GM18907 (cell line): ENCODE measurements around the gene SLC25A30.
"Not testable (repeated sequence)": the region's sequence is repeated elsewhere in the genome, so short reads cannot be mapped to it uniquely, and the experiment has no call there.

Source experiments
- ATAC-seq: cut with Tn5 transposase; IDR thresholded peaks from one replicate; pipeline ENCODE4 v1.9.1; 2021; ENCODE audit warnings: mild to moderate bottlenecking, moderate library complexity; ENCODE audit not compliant: unreplicated experiment

Gene SLC25A30

GRCh38 chr13:45433381-45433790 lies 15.2 kb upstream of the SLC25A30 start:
- no peak for ATAC-seq

DNA sequence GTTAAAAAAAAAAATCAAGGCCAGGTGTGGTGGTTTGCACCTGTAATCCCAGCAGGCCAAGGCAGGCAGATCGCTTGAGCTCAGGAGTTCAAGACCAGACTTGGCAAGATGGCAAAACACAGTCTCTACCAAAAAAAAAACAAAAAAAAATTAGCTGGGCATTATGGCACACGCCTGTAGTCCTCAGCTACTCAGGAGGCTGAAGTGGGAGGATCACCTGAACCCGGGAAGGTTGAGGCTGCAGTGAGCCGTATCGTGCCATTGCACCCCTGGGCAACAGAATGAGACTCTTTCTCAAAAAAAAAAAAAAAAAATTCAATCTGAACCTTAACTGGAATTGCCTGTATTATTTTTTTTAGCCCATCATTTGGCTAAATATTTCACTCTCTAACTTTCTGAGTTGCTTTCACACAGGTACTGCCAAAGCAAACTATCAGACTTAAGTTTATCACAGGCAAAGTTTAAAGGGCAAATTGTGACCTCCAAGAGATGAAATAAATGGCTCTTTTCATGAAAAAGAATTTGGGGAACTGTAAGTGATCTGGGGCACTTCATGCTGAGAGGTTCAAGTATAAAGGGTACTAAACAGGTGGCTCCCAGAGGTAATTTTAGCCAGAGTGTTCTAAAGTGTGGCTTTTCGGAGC lies 14.7 kb upstream of the SLC25A30 start:
- ATAC-seq = no peak

DNA sequence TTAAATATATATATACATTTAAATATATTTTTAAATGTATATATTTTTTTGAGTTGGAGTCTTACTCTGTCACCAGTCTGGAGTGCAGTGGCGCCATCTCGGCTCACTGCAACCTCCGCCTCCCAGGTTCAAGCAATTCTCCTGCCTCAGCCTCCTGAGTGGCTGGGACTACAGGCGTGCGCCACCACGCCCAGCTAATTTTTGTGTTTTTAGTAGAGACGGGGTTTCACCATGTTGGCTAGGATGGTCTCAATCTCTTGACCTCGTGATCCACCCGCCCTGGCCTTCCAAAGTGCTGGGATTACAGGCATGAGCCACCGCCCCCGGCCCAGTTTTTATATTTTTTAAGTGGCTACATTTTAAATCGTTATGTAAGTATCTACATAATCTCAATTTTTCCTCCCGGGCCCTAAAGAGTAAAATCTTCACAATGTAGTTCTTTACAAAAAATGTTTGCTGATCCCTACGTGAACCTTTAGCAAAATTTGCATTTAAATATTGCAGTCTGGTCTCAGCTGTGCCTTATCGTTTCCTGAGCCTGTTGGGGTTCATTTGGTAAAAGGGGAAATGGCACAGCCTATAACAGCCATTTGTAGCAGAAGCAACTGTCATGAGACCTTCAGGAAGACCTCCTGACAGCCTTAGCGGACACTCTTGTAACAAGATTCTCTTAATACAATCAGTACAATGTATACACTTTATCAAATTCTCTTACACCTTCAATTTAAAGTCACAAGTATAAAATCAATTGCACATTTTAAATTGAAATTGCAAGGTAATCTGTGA lies 8.1 kb upstream of the SLC25A30 start:
- ATAC-seq = not testable (repeated sequence)

DNA sequence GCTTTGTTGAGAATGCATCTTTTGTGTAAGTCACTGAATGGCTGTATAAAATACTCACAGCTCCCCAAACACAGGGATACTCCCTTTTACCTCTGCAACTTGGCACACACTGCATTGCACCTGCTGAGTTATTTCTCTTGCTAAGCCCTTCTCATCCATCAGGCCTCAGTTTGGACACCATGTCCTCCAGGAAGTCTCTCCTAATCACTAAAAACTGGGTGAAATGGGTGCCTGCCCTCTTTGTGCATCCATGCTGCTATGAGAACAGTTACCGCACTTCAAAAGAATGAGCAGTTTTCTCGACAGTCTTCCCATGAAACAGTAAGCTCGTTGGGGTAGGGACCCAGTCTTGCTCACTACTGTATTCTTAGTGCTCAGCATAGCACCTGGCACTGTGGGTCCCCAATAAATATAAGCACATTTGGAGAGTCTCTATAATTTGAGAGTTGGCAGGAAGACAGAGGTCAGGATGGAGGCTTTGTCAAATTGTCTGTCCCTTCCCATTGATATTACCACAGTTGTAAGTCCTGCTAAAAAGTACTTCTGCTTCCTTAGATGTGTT lies 4.6 kb upstream of the SLC25A30 start:
- ATAC-seq = no peak

DNA sequence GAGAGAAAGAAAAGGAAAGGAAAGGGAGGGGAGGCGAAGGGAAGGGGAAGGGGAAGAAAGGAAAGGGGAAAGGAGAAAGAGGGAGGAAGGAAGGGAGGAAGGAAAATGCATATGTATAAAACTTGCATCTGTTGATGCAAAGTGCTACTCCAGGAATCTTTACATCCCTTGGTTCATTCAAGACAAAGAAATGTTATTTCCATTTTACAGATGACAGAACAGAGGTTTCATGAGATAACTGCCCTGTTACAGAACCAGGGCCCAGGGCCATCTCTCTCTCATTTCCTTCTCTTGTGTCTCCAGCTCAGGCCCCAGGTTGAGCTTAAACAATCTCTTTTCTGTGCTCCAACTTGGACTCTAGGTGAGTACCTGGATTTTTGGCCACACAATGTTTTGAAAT lies 1.8 kb upstream of the SLC25A30 start:
- ATAC-seq = no peak

- ATAC-seq = not testable (repeated sequence)
These were observed 1.2 kb upstream of the SLC25A30 start for GRCh38 chr13:45419389-45419788.

- no peak for ATAC-seq
These were observed 1.6 kb downstream of the SLC25A30 start for GRCh38 chr13:45416516-45417128.

DNA sequence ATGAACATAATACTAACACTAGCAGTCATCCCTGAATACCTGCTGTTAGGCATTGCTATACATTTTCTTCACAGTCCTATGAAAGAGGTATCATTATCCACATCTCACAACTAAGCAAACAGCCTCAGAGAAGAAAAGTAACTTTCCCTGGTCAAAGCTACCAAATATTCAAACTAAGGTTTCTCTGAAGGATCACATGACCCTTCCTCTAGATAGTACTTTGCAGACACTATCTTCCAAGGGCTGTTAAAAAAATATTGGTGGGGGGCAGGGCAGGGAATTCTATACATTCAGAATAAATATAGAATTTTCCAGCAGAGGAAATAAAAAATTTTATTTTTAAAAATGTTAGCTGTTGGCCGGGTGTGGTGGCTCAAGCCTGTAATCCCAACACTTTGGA lies 3.1 kb downstream of the SLC25A30 start:
- ATAC-seq = no peak

DNA sequence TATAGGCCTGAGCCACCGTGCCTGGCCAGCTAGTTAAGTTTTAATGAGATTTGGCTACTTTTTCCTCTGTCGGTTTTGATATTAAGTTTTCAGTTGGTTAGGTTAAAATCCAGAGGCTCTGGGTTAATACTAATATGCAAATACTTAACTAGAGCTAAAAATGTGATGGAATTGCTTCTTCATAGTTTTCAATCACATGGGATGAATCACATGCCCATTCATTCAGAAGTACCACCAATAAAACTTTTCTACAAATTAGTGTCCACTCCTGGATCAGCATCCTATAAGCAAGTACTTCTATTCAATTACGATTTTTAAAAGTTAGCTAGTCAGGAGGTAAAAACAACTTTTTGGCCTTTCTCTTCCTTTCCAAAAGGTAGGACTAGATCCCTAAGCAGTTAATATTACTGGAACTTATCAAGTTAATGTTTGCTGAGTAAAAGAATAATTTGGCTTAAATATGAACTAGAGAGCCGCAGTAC lies 4.3 kb downstream of the SLC25A30 start:
- no peak for ATAC-seq

DNA sequence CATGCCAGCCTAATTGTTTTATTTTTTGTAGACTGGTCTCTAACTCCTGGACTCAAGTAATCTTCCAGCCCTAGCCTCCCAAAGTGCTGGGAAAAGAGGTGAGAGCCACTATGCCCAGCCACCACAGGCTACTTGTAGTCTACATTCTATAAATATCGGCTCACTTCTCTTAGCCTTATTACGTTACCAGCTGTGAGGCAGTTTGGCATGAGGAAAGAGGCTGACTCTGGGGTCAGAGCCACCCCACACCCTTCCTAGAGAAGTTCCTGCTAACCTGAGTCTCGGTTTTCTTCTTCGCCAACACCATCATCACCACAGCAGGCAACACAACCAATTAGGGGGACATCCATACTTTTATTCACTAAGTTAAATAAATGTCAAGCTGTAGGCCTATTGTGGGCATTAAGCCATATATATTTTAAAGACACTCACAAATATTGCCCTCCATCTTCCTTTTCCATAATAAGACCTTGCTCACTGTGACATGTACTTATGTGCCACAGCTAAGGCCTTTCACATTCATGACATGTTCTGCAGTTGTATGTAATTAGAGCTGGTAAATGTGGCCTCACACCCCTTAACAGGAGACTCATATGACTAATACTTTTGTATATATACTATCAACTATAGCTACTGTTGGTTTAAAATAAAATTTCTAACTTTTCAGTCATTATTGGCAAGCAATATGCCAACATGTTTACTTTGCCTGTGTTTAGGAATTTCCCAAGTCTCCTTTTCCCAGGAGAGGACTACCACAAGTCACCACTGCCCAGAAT lies 5.7 kb downstream of the SLC25A30 start:
- ATAC-seq = no peak

DNA sequence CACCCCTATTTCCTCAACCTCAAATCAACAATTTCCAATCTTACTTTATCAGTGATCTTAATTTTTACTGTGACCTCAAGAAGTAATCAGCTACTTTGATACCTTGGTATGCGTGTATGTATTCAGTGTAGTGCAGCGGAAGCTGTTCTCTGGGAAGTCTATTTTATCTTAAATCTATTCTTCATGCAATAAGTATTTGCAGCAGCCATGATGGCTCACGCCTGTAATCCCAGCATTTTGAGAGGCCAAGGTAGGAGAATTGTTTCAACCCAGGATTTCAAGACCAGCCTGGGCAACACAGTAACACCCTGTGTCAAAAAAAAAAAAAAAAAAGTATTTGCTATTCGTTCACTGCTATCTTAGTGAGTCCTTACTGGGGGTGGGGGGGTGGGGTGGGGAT lies 6.5 kb downstream of the SLC25A30 start:
- ATAC-seq = no peak

- ATAC-seq = no peak
These were observed 7.0 kb downstream of the SLC25A30 start for GRCh38 chr13:45411221-45411620.

GRCh38 chr13:45410466-45410865 lies 7.7 kb downstream of the SLC25A30 start:
- ATAC-seq = no peak

DNA sequence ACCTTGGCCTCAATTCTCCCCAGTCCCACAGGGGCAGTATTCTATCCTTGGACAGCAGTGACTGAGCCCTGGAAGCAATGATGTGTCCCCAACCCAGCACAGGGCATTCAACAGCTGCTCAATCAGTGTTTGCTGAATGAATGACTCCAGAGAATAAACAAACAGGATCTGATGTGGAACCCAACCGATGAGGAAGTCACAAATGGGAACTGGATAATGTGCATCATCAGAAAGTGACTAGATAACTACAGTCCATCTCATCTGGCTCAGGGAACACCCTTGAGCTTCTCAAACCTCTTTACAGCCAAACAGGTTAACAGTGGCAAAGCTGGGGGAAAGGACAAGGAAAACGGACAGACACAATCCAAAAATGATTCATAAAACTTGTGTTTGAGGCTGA lies 8.2 kb downstream of the SLC25A30 start:
- ATAC-seq = no peak

GRCh38 chr13:45406421-45406820 lies 11.8 kb downstream of the SLC25A30 start:
- ATAC-seq = no peak

DNA sequence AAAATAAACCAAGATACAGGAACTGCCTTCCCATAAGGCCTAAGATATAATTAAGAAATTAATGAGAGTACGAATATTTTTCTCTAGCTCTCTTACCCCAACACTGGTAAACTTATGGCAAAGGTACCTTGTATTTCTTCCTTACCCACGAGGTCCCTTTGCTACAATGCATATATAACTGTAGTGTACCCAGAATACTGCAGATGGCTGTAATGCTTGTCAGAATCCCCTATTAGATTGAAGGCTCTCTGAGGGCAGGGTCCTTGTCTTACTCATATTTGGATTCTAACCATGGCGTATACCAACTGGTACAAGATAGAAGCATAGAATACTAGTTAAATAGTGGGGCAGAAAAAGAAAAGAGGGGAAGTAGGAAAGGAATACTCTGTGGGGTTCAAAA lies 15.1 kb downstream of the SLC25A30 start:
- no peak for ATAC-seq

GRCh38 chr13:45402641-45403040 lies 15.5 kb downstream of the SLC25A30 start:
- no peak for ATAC-seq

GRCh38 chr13:45401314-45401713 lies 16.9 kb downstream of the SLC25A30 start:
- ATAC-seq = no peak

- ATAC-seq = no peak
These were observed 19.3 kb downstream of the SLC25A30 start for GRCh38 chr13:45398877-45399276.

DNA sequence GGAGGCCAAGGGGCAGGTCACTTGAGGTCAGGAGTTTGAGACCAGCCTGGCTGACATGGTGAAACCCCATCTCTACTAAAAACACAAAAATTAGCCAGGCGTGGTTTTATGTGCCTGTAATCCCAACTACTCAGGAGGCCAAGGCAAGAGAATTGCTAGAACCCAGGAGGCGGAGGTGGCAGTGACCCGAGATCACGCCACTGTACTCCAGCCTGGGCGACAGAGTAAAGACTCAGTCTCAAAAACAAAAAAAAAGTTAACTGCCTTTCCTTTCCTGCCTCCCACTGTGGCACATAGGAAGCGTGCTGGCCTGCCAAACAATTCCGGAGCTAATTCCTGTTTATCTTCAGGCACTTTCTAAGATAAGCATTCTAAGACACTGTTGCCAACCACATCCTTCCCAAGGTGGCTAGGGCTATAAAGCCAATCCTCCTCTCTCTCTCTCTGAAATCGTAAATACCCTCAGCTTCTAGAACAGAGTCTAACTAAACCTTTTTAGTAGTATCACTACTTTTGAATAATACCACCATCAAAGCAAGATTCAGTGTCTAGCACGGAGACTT lies 21.6 kb downstream of the SLC25A30 start:
- ATAC-seq = no peak
